CD4-positive, alpha-beta T cell treated with Interleukin-1 beta for 1 hour (primary cell): ENCODE data around the gene AIFM2.
"Not testable (repeated sequence)": the region's sequence is repeated elsewhere in the genome, so short reads cannot be mapped to it uniquely, and the experiment has no call there.

Experiments used
- DNase-seq, 2 donors: peaks; one replicate each; pipeline ENCODE4 v3.0.0-alpha.2; 2020 to 2022

AIFM2 gene

DNA sequence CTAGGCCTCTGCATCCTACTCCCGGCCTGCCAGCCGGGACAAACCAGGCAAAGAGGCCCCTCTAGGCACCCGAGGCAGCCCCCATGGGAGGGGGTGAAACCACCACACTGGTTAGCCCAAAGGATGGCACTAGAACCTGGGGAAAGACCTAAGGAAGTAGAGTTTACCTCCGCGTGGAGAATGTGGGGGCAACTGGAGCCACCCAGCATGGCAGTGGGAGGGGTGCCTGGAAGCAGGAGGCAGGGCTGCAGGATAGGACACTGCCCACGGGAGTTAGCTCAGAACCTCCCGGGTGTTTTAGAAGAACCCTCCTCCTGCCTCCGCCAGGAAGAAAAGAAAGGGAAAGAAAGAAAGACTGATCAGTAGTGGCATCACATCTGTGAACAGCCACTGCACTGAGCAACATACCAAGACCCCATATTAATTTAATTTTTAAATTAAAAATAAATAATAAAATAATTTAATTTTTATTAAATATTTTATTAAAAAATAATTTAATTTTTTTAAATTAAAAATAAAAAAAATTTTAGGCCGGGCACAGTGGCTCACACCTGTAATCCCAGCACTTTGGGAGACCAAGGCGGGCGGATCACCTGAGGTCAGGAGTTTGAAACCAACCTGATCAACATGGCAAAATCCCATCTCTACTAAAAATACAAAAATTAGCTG, 11.2 kb downstream of the AIFM2 start:
- no peak for DNase-seq

DNA sequence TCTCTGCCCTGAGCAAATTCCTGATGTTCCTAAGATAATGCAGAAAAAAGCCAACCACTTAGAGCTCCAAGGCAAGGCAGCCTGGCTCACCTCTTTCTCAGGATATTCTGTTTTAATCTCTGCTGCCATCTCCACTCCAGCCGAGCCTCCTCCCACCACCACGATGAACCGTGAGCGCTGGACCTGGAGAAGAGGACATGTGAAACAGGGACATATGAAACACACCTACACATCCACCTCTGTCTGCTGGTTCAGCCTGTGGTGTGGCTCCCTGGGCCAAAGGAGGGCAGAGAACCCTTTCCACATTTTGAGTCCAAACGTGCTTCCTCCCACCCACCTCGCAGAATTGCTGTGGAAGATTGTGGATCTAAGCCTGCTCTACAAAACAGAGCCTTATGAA, 12.2 kb downstream of the AIFM2 start:
- DNase-seq: no peak

DNA sequence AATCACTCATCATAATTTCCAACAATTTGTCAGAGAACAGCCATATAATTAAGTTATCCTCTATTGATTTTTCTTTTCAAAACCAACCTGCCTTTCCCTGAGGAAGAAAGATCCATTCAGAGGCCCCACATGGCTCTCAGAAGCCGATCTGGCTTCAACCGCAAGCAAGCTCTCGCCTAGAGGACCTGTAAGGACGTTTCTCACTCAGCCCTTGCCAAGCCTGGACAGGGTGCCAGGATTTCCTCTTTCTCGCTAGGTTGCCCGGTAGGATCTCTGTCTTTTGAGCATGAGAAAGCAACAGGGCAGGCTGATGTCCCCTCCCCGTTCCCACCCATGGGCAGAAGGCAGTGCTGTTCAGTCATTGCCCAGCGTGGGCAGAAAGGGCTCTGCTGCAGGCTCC, 13.0 kb downstream of the AIFM2 start:
- DNase-seq: no peak

DNA sequence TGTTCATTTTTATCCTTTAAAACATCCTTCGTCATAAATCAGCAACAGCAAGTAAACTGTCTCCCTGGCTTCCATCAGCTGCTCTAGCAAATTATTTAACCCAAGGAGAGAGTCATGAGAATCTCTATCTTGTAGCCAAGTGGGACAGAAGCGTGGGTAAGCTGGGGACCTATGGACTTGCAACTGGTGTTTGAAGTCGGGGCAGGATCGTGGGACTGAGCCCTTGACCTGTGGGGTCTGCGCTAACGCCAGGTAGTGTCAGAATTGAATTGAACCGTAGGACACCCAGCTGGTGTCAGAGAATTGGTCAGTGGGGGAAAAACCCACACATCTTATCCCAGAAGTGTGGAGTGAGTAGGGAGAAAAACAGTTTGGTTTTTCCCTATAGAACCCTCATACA, 13.4 kb downstream of the AIFM2 start:
- no peak for DNase-seq

DNA sequence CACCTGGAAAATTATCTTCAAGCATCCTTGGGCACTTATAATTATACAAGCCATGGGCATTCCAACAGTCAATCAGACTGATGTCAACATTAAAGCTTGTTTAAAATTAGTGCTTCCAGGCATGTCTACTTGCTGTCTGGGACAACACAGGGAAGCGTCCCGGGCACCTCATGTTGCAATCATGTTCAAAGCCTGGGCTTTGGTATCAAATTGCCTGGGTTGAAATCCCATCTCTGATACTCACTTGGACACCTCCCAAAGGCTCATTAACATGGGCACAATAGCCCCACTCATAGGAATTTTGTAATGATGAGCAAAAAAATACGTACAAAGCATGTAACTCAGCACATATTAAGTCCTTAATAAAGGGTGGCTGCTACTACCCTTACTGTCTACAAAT, 14.4 kb downstream of the AIFM2 start:
- DNase-seq: no peak

DNA sequence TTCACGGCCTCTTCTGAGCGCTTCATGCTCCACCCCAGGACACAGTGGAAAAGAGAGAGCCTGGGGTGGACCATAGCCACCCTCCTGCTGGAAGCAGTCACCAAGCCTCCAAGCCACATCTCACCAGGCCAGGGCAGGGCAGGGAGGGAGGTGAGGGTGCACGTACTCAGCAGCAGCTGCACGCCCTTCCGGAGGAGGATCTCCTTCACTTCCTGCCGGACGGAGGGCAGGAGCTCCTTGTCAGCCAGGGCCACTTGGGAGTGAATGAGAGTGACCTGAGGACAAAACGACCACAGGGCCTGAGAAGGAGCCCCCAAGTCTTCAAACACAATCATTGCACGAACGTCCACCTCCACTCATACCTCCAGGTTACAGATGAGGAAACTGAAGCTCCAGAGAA, 15.0 kb downstream of the AIFM2 start:
- DNase-seq: no peak

DNA sequence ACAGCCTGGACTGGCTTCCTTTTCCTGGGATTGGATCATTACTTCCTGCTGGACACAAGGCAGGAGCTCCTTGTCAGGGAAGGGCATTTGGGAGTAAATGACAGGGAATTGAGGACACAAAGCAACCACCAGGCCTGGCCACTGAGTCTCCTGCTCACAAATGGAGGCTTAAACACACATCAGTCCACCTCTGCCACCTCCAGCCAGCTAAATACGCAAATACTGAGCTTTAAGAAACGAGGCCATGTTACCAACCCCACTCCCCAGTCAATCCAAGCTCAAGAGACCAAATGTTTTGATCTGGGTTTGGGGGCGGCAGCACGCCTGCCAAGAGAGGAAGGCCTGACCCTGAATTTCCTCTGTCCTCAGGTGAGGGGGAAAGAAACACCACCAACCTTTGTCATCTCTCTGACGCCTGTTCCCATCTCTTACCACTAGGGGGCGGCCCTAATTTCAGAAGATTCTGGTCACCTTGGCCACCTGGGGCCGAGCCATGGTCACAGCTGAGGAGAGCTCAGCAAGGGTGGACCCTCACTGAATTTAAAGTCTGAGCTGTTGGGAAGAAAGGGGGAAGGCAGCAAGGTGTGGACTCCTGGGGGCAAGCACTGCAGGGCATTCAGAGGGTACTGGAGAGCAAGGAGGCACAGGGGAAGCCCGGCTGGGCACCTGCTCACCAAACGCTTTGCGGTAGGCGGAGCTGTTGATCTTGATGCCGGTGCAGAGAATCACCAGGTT, 16.5 kb downstream of the AIFM2 start:
- peak; percentile 41 to 68 for DNase-seq

DNA sequence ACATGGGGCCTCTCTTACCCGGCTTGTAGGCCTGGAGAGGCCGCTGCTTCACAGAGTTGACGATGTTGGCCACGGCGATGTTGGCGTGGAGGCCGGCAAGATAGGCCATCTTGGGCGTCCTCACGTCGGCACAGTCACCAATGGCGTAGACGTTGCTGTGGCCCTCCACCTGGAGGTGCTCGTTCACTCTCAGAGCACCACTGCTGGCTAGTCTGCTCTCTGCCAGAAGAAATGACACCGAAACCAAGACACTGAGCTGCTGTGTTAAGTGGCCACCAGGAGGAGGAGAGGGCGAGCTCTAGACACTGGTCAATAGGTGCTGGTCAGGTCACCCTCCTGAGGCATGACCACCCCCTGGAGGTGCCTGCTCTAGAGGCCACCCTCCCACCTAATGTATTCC, 17.7 kb downstream of the AIFM2 start:
- no peak for DNase-seq

DNA sequence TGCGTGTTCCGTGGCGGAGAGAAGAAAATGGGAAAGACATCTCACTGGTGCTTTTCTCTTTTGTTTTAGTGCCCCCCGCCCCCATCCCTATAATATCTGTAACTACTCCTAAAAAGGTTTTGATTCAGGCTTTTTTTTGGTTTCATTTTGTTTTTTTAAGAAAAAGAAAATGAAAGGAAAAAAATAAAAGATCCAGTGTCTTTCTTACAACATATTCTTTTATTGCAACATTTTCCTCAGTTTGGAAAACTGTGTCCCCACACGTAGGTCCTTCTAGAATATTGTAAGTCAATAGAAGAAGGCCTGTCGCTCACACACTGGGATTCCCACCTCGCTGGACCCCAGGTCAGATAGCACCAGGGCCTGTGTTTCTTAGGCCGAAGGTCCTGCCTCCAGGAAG, 20.6 kb downstream of the AIFM2 start:
- DNase-seq: no peak

DNA sequence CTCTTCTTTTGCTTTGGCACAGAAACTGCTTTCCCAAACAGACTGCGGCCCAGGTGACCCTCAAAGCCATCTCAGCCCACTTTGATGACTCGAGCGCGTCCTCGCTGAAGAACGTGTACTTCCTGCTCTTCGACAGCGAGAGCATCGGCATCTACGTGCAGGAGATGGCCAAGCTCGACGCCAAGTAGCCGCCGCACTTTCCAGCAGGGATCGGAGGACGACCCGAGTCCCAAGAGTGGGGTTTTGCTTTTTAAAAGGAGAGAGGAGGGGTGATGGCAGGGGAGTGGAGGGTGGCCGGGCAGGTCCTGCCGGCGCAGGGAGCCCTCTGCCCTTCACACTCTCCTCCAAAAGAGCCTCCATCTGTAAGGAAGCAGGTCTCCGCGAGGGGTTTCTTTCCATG, 21.1 kb downstream of the AIFM2 start:
- no peak for DNase-seq

DNA sequence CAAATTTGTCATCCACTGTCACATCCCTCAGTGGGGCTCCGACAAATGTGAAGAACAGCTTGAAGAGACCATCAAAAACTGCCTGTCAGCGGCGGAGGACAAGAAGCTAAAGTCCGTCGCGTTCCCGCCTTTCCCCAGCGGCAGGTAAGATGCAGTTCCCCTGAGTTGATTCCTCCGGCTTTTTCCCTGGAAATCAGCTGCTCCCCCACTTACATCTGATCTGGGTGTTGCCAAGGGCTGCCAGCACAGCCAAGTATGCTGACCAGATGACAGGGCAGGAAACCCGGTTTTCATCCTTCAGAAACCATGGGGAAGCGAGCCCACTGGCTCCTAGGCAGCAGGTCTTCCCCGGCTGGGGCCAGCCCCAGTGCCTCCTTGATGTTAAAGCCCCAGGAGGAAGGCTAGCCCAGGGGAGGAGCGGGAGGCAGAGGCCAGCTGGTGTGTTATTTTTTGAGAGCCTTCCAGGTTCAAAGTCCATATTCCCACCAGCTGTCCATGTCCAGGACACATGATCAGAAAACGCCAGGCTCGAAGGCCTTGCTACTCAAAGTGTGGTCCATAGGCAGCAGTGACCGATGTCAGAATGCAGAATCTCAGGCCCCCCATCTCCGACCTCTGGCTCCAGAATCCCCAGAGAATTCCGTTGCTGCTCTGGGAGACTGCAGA, 23.4 kb downstream of the AIFM2 start:
- DNase-seq: no peak

DNA sequence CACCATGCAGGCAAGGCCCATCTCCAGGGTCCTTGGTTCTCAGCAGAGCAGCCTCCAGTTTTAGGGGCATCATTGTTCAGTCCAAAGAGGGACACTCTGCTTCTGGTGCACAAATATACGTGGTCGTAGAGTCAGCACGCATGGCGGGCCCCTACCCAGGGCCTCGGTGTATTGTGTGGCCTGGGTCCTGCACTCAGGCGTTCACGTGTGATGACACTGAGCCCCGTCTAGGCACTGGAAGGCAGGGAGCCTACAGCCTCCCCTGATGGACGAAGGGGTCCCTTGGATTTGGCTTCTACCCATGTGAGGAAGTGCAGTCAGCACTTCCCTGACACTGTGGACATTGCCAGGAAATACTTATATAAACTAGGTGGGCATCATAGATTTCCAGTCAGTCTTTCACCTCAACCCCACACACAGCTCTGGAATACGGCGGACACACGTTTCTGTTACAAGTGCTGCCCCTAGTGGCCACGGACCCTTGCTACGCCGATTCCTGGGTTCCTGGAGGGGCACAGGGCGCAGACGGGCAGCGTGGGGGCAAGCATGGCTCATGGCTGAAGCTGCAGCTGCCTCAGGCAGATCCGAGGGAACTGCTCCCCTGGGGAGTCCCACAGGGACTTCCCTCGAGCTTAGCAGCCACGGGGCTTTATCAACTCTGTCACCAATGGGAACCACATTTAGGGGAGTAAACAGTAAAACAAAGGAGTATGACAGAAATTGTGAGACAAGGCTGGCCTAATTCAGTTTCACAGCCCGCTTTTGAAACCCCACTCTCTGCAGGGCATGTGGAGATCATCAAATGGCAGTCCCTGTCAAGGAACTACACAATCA, 25.4 kb downstream of the AIFM2 start:
- DNase-seq: peak in 1 of 2 donors; percentile 21

DNA sequence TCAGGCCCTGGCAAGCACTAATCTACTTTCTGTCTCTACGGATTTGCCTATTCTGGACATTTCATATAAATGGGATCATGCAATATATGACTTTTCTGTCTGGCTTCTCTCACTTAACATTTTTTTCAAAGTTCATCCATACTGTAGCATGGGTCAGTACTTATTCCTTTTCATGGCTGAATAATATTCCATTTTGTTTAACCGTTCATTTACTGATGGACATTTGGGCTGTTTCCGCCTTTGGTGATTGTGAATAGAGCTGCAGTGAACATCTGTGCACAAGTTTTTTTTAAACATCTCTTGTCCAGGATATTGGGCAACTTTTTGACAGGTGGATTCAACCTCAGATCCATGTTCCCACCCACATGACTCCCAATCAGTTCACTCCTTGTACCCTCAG, 31.0 kb downstream of the AIFM2 start:
- no peak for DNase-seq

DNA sequence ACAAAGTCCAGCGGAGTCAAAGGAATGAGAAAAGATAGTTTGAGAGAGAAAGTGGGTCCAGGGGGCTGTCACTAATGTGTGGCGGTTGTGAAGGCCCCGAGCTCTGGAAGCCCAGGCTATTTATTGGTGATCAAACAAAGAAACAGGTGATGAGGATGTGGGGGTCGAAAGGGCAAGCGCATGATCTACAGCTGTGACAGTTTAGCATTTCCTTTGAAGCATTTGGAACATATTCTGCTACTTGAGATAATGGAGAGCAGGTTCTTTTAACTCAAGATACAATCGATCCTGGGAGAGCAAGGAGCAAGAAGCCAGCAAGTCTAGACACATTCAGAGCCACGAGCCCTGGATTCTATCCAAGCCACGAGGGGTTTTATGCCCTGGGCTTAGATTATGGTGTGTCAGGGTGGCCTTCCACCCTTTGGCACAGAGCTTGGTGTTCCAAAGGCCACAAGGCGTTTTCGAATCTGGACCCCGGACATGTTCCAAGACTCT, 31.5 kb downstream of the AIFM2 start:
- not testable (repeated sequence) for DNase-seq

DNA sequence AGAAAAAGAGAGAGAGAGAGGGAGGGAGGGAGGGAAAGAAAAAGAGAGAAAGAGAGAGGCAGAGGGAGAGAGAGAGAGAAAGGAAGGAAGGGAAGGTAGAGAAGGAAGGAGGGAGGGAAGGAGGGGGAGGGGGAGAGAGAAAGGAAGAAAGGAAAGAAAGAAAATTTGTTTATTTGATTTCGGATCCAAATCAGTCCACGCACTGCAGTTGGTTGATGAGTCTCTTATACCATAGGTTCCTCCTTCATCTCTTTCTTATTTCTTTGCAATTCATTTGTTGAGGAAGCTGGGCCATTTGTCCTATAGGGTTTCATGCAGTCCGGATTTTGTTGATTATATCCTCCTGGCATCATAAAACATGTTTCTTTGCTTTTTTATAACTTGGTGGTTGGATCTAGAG, 34.4 kb downstream of the AIFM2 start:
- no peak for DNase-seq

DNA sequence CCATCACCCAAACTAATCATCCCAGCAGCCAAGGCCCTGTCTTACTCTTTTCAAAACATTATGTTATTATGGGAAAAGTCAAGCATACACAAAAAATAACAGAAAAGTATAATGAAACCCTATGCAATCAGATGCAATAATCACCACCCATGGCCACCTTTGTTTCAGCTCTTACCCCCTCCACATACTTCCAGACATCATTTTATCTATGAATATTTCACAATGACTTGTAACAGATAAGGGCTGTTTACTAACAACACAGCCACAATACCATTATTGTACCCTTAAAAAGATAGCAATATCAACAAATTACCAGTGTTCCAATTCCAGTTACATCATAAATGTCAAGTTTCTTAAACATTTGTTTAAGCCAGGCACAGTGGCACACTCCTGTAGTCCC, 35.2 kb downstream of the AIFM2 start:
- DNase-seq: no peak

DNA sequence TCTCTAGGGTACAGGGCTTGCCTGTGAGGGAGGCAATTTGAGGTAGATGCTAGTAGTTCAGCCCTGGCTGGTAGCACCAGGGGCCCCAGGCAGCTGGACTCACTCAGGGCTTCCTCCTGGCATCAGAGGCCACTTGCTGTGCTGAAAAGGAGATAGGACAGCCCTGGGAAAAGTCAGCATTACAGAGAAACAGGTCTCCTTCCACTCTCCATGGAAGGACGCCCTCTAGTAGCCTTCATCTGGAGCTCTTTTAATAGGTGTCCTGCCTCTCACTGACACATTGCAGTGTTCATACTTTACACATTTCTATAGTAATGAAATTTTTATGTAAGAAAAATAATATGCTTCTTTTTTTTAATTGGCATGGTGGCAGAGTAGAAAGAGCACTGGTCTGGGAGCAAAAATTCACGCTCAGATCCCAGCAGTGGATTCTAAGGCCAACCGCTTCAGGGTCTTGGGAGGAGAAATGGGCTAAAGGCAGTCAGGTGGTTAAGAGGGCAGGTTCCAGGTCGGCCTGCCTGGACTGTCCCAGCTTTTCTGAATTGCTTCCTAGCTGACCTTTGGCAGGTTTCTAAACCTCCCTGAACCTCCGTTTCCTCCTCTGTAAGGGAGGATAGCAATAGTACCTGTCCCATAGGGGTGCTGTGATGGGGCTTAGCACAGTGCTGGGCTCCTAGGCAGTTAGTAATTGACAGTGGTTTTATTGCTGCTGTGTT, 35.8 kb downstream of the AIFM2 start:
- DNase-seq: no peak

DNA sequence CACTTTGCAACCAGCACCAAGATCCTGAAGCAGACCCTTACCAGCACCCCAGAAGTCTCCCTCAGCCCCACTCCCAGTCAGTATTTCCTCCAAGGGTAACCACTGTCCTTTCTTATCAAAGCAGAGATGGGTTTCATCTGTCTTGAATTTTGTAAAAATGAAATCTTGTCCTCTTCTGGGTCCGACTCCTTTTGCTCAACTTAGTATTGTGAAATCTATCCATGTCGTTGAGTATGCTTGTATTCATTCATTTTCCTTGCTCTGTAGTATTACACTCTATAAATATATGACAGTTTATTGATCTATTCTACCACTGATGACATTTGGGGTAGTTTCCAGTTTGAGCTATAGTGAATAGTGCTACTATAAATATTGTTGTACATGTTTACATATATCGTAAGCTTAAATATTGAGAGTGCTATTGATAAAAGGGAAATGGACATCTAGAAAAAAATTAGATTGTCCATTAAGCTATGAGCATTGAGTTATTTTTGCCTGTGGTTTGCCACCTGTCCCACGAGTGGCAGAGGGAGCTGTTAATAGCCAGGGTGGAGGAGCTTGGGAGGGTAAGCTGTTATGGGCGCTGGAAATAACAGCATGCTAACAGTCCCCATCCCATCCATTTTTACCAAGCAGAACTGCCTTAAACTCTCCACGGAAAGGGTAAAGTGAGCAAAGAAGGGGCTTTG, 36.5 kb downstream of the AIFM2 start:
- DNase-seq: no peak

DNA sequence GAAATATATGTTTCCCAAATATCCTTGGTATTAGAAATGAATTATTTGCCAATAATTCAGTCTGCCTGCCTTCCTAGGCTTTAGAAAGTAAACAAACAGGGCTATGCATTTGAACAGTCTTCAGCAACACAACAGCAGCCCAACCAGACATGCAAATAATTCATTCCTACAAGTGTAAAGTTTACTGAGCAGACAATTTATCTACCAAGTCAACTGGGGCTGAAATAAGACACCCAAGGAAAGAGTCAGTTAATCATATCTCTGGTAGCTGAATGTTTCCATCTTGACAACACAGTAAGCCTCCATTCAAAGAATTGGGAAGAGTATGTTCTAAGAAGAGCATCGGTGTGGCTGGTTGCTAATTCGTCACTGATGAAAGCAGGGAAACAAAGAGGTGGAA, 38.4 kb downstream of the AIFM2 start:
- DNase-seq: no peak

DNA sequence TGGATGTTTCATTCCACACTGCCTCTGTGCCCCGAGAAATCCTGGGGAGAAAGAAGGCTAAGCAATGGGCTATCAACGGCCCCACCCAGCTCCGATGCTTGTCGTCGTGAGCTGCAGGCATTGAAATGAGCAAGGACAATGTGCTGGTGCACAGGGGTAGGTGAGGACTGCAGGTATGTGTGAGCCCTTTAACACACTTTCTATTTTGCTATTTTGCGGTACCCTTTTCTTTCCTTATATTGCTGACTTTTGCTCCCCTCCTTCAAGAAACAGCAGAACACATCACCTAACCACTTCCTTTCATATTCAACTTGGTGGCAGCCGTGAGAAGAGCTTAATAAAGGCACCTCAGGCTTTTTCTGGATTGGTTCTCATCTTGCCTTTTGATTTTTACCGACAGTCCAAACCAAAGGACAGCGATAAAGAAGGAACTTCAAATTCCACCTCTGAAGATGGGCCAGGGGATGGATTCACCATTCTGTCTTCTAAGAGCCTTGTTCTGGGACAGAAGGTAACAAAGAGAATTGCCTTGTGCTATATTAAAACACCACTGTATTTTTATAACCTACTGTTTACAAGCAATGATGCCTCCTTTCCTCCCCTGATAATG, 39.2 kb downstream of the AIFM2 start:
- peak in 1 of 2 donors; percentile 53 for DNase-seq

DNA sequence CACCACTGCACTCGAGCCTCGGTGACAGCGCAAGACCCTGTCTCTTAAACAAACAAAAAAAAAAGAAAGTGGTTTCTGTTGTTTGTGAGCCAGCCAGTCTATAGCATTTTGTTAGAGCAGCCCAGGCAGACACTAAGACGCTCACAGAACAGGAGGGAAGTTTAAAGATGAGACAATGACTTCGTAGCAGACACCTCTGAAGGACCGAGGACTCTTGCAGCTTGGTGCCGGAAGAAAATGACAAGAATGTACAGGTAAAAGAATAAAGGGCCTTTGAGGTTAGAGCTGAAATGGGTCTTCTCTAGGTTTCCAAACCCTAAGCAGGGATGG, 40.3 kb downstream of the AIFM2 start:
- DNase-seq: no peak

DNA sequence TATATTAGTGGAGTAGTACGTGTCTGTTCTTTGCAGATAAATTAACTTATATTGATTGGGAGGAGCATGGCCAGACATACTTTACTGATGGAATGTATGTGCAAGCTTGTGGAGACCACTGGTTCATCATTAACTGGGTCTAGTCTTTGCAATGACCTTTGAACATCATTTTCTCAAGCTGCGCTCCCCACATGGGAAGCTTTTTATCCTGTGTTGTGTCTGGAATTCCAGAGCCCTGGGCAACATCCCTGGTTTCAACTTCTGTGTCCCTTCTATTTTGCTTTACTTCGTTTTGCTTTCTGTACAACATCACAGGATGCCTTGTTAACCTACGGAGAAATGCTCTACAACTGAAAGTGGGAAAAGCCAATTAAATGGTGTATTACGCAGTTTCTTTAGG, 41.7 kb downstream of the AIFM2 start:
- no peak for DNase-seq
